ENCODE data around the gene WDR33.

Gene WDR33

DNA sequence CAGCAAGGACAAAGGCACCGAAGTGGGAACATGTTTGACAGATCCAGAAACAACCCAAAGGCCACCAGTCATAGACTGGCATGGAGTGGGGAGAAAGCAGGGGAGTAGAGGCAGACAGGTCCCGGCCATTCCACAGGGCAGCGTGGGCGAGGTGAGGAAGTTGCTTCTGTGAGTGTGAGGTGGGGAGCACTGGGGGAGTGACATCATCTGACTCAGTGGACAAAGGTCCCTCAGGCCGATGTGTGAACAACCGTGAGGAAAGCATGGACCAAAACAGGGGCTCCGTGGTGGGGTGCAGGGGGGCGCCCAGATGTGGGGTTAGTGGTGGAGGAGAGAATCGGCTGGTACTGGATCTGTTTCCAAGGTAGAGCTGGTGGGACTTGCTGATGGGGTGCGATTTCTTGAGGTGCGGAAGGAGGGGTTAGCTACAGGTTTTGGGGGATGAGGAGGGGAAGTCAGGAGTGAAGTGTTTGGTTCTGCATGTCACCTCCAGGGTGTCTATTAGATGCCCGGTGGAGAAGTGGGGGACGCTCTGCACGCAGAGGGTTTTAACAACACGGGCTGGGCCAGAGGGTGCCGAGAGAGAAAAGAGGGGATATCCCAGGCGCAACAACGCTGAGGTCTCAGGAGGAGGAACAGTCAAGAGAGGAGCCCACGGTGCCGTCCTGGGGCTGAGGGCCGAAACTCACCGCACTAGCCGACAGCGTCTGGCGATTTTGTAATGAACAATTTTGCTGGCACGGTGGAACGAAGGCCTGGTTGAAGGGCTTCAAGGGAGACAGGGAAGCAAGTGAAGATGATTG lies 112.2 kb downstream of the WDR33 start:
- no peak for DNase-seq (ENCODE audit: low read depth in 2 of 2, low spot score in 1 of 2)

DNA sequence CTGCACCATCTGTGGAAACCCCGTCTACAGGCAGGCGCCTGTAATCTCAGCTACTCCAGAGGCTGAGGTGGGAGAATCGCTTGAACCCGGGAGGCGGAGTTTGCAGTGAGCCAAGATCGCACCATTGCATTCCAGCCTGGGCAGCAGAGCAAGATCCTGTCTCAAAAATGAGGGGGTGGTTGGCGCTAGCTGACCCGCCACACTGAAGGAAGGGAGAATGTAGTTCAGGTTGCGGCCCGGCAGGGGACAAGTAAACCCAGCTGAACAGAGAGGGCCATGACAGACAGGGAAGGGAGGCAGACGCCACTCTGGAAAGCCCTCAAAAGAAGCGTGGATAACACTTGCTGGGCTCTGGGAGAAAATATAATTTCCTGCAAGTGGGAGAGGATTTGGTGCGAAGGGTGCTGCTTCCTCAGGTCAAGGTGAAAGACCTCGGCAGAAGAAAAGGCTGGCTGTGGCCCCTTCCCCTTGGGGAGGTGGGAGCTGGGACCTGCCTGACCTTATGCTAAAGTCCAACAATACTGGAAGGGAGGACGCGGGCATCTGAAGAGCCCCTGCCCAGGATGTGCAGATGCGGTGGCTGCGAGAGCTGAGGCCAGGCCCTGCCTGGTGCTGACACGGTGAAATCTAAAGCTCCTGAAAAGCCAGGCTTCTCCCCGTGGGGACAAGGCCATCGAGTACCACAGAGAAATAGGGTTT lies 113.3 kb downstream of the WDR33 start:
- no peak for DNase-seq (ENCODE audit: low read depth in 2 of 2, low spot score in 1 of 2)

DNA sequence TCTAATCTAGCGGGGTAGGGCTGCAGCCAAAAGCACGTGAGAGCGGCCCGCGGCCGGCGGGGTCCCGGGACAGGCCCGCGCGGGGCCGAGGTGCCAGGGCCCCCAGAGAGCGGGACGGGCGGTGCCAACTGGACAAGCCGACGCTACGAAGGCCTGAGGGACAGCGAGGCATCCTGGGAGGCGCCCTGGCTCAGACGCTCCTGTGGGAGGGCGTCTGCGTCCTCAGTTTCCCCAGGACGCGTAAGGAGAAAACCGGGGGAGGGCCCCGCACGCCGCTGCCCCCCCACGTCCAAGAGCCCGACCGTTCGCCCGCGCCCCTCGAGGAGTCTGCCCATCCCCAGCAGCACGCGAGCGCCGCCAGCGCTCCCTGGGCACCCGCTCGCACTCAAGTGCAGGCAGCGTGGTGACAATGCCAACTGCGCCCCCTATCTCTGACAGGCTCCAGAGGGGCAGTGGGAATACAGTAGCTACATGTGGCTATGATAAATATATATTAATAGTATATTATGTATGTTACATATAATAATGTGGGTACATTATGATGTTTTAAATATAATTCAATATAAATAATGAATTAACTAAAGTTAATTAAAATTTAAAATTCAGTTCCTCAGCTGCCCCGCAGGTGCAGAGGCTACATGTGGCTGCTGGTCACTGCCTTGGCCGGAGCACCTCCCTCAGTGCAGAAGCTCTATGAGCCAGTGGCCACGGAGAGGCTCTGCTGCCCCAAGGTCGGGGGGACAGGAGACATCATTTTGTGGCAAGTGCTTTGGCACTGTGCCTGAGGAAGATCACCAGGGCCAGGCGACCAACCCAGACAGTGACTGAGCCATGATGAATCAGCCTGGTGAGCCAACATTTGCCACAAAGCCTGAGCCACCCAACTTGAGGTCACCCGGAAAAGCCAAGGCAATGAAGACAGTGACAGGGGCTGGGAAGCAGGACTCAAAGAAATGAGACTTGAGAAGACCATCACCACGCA lies 115.2 kb downstream of the WDR33 start:
- peak in 1 of 2 donors; percentile 9 for DNase-seq (ENCODE audit: low read depth in 2 of 2, low spot score in 1 of 2)

DNA sequence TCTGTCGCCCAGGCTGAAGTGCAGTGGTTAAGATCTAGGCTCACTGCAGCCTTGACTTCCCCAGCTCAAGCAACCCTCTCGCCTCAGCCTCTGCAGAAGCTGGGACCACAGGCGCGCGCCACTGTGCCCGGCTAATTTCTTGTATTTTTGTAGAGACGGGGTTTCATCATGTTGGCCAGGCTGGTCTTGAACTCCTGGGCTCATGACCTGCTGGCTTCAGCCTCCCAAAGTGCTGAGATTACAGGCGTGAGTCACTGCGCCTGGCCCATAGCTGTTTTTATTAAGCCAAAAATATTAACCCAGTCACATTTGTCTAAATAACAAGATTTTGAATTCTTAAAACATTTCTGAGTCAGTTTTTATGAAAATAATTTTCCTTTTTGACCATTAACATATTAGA lies 116.0 kb downstream of the WDR33 start:
- no peak for DNase-seq (ENCODE audit: low read depth in 2 of 2, low spot score in 1 of 2)

DNA sequence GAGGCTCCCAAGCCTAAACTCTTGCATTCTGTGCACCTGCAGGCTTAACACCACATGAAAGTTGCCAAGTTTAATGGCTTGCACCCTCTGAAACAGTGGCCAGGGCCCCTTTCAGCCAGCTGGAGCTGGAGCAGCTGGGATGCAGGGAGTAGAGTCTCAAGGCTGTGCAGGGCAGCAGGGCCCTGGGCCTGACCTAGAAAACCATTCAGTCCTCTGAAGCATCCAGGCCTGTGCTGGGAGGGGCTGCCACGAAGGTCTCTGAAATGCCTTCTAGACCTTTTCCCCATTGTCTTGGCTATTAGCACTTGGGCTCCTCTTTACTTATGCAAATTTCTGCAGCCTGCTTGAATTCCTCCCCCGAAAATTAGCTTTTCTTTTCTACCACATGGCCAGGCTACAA lies 120.3 kb downstream of the WDR33 start:
- no peak for DNase-seq (ENCODE audit: low read depth in 2 of 2, low spot score in 1 of 2)

DNA sequence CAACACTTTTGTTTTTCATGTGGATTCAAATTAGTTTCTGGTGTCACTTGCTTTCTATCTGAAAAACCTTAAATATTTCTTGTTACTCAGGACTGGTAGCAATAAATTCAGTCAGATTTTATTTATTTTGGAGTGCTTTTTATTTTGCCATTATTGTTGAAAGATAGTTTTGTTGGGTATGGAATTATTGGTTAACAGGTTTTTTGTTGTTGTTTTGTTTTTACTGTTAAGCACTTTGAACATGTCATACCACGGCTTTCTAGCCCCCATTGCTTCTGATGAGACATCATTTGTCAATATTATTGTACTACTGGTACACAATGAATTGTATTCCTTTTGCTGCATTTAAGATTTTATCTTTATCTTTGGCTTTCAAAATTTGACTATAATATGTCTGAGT lies 122.6 kb downstream of the WDR33 start:
- DNase-seq (ENCODE audit: low read depth in 2 of 2, low spot score in 1 of 2), result no peak

DNA sequence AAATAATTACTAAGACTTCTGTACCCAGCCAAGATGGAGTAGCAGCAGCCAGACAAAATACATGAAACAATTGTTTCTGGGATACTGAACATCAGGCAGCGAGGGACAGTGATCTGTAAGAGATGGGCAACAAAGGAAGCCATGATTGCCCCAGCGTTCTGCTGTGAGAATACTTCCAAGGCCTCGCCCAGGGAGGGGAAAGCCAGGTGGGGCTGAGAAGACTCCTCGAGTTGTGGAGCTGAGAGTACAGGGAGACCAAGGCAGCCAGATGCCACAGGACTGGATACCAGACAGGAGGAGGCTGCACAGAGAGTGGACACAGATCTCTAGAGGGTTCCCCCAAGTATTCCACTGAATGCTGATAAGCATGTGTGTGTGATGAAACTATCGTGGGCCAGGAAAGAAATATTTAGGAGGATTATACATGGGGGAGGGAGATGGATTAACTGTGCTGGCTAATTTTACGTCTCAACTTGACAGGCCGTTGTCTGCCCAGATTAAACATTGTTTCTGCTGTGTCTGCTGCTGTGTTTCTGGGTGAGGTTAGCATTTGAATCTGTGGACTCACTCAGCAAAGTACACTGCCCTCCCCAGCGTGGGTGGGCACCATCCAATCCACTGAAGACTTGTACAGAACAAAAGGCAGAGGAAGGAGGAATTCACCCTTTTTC lies 125.4 kb downstream of the WDR33 start:
- no peak for DNase-seq (ENCODE audit: low read depth in 2 of 2, low spot score in 1 of 2)

DNA sequence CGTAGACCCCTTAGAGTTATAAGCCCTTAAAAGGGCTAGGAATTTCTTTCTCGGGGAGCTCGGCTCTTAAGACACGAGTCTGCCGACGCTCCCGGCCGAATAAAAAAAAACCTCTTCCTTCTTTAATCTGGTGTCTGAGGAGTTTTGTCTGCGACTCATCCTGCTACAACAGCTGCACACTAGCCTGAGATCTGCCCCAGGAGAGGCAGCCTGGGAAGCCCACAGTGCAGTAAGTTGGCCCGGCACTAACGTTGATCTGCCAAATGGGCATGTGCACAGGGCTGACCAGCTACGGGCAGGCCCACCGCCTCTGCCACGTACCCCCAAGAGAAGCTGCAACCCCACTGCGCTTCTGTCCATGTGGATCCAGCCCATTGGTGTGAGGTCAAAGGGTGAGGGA lies 127.2 kb downstream of the WDR33 start:
- DNase-seq (ENCODE audit: low read depth in 2 of 2, low spot score in 1 of 2), result no peak

DNA sequence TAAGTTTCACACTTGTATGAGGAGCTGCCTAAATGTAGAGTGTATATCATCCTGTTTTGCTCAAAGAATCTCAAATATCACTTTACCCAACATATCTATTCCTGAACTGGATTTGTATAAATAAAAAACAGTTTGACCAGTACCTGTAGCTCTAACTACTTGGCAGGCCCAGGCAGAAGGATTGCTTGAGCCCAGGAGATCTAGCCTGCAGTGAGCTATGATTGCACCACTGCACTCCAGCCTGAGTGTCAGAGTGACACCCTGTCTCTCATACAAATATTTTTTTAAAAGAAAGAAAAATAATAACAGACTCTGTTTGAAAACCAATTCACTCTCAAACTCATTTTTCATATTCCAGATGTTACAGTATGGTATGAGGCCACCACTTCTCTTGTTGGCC lies 127.9 kb downstream of the WDR33 start:
- DNase-seq (ENCODE audit: low read depth in 2 of 2, low spot score in 1 of 2), result no peak

DNA sequence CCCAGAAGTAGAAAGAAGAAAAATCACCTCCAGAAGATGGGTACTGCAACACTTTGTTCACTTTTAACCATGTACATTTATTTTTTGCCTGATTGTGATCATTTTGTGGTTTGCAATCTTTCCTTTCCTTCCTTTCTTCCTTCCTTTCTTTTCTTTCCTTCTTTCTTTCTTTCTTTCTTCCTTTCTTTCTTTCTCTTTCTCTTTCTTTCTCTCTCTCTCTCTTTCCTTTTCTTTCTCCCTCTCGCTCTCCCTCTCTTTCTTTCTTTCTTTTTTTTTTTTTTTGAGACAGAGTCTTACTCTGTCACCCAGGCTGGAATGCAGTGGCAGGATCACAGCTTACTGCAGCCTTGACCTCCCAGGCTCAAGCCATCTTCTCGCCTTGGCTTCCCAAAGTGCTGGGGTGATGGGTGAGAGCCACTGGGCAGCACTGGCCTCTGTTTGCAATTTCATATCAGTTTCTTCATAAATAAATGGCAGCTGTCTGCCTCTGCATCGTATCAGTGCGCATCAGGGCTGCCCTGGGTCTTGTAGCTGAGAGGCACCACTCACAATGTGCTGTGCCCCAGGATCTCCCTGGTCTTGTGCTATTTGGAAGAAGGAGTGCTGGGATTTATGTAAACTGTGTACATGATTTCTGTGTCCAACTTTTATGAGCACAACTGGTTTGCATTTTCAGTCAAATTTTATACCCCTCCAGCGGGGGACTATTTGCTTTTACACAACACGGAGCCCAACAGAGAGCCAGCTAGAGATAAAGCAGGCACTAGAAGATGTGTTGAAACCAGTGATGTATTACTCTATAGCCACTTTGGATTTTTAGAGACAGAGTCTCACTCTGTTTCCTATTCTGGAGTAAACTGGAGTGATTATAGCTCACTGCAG lies 128.8 kb downstream of the WDR33 start:
- DNase-seq (ENCODE audit: low read depth in 2 of 2, low spot score in 1 of 2), result no peak

DNA sequence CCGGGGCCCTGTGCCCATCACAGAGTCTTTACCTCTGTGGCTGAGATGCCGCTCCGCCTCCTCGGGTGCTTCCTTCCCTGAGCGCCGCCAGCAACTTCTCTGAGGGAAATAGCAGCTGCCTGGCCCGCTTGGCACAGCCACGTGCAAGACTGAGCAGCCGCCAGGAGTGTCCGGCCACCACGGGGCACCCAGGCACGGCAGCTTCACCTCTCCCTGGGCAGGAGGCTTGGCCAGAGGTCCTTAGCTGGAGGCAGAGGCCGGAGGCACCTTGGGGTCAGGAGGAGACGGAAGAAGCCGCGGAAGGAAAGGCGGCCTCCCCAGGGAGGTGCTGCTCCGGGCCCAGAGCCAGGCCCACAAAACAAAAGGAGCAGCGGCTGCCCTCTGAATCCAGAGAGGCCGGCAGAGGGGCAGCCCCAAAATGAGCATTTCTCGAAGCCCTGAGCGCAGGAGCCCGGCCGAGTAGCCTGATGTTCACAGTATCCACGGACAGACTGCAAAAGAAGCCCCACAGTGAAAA lies 129.6 kb downstream of the WDR33 start:
- DNase-seq (ENCODE audit: low read depth in 2 of 2, low spot score in 1 of 2), result no peak

DNA sequence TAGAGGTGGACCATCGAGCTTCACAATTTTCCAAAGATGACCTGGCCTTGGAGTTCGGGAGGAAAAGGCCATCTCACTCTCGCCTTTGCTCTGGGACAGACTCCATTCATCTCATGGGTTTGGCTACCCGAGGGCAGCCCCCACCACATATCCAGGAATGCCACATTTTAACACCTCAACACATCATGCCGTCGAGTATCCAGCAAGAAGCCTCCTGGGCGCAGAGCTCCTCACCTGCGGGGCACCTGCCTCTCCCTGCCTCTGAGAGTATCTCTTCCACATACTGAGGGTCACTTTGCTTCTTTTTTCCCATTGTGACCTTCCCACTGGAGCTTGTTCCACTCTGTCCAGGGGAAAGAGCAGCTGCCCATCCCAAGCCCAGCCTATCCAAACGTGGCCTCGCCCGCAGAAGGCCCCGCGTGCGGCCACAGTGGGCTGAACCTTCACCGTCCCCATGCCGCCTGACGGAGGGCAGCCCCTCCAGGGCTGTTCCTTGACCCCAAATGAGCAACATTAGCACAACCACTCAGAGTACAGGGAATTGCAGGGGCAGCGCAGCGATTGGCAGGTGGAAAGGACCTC lies 130.2 kb downstream of the WDR33 start:
- DNase-seq (ENCODE audit: low read depth in 2 of 2, low spot score in 1 of 2), result no peak

DNA sequence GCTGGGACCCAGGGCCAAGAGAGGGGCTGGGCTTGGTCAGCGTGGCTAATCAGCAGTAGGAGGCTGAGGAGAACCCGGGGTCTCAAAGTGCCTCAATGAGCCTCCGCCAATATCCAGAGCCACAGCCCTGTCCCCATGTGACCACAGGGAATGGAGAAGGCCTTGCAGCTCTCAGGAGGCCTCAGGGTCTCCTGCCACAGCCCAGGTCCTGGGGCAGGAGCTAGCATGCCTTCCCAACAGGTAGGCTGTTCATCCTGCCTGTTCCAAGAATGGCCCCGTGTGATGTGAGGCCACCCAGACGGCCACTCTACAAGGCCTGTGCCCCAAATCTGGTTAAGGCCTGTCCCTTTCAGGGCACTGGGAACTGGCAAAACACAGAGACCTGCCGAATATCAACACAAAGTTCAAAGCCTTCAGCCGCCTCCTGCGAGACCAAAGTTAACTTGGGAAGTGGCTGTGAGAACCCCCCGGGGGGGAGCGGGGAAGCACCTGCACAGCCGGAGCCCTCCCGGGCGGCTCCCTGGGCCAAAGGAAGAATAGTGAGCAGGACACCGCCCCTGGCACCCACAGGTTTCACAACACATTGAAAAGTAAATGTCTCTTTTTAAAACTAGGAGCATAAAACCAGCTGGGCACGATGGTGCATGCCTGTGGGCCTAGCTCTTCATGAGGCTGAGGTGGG lies 131.2 kb downstream of the WDR33 start:
- no peak for DNase-seq (ENCODE audit: low read depth in 2 of 2, low spot score in 1 of 2)

DNA sequence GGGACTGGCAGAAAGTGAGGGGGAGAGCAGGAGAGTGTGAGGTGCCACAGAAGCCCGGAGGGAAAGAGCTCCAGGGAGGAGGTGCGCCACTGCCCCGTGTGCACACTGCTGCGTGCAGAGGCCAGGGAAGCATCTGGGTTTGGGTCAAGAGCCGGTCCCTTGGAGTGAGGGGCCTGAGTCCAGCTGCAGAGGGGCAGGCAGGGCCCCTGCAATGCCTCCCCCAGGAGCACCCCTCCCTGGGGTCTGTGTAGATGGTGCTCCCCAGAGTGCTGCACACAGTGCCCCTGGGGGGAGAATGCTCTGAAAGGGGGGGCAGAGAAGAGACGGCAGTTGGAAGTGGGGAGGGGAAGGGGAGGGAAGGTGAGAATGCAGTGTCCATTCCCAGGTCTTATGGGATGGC lies 132.0 kb downstream of the WDR33 start:
- DNase-seq (ENCODE audit: low read depth in 2 of 2, low spot score in 1 of 2), result no peak

DNA sequence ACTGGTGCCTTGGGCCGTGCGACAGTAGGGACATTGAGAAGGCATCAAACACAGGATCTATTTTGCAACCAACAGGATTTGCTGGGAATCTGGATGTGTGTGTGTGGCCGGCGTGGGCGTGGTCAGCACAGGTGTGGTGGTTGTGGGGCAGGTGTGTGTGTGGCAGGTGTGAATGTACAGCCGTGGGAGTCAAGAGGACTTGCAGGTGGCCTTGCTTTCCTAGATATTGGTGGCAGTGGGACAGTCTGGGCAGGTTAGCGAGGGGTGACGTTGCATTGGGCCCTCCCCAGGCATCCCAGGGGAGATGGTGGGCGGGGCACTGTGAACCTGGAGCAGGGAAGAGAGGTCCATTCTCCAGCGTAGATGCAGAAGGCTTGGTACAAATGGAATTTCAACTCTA lies 132.4 kb downstream of the WDR33 start:
- no peak for DNase-seq (ENCODE audit: low read depth in 2 of 2, low spot score in 1 of 2)

DNA sequence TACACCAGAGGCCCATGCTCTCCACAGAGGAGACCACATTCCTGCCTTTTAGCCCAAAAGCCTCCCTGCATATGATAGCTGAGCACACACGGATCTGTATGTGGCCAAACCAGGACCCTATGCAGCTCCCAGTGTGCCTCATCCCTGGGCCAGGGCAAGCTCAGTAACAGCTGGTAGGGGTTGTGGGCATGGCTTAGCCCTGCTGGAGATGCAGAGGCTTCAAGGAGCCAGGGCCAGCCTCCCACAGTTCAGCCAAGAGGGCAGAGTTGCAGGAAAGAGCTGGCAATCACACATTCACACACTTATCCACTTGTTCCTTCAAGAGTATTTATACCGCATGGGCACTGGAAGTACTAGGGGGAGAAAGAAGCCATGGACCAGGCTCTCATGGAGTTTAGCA lies 134.1 kb downstream of the WDR33 start:
- DNase-seq (ENCODE audit: low read depth in 2 of 2, low spot score in 1 of 2), result no peak

DNA sequence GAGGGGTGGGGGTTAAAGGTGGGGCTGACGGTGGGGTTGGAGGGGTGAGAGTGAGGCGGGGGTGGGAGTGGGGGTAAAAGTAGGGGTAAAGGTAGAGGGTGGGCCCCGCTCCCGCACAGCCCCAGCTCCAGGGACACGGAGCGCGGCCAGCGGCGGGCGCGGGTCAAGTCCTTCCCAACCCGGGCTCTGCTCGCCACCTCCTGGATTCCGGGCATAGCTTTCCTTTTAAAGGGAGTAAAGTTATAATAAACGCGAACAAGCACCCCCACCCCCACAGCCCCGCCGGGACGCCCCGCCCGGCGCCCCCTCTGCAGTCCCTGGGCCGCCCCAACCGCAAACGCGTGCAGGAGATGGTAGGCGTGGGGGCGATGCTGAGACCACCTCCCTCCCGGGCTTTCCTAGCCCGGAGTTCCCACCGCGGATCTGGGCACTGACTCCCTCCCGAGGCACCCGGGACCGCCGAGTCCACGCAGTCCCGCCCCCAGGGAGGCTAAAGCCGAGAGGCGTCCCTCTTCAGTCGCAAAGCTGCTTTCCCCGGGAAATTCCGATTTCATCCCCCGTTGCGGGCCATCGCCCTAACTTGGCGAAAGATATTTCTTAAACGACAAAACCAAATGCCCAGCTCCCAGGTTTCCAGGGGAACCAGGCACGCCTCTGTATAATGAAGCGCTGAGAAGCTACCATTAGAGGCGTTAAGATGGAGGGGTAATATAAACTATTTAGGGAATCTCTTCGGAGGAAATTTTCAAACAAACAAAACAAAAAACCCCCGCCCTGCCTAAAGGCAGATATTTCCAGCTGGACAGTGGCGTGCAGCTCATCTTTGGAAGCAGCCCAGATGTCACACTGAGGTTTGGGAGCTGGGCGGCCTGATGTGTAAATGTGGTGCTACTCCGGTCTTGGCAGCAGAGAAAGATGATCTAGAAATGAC lies 135.4 kb downstream of the WDR33 start, which contains the start of gene LIMS2:
TSS of gene LIMS2 (minus strand) at position 200 of the 931 bp plus-strand sequence. CDS start 506 bp downstream, outside the sequence.
- no peak for DNase-seq (ENCODE audit: low read depth in 2 of 2, low spot score in 1 of 2)

Data from stimulated activated CD8-positive, alpha-beta memory T cell treated with anti-CD3 and anti-CD28 coated beads, Interleukin-4, amount 100 ng/mL, for 4 hours (primary cell).